Measurements from ENCODE around the gene DDC. TPM values are rescaled to one million over a fixed set of nuclear protein-coding genes. Genes with fewer than 3 reads are reported as not detected.

DDC gene
- total and polyA plus RNA-seq, 7 donors: 0.10 to 1.7 (median 0.59) TPM

- Histone ChIP-seq H3K27ac (no peak overlapping the region), H3K36me3 (ENCODE audit: insufficient read depth in 1 of 2, low read depth in 1 of 2) (no peaks in the 10 kb centered on the region), H3K4me1 (peaks cover 10% of the 10 kb centered on the region), H3K27me3 (ENCODE audit: insufficient read depth in 3 of 3, low read length in 2 of 3) (no peaks in the 10 kb centered on the region), H3K4me3 (no peak overlapping the region), H3K9me3 (no peaks in the 10 kb centered on the region)
- no peak for TF ChIP-seq CTCF (IDR thresholded peaks at IDR 0.05)
- intact Hi-C loops (cut with DNase I): no loop called here
- DNase-seq (no peak), ATAC-seq (no peak)
- 78 to 82% (median 80%) methylated on average over 3 of the region's 3 CpGs for WGBS, 3 donors
These were observed 31.3 kb downstream of the DDC start for GRCh38 chr7:50533866-50534265.

- Histone ChIP-seq H3K36me3 (ENCODE audit: insufficient read depth in 1 of 2, low read depth in 1 of 2) (no peaks in the 10 kb centered on the region), H3K9me3 (no peaks in the 10 kb centered on the region), H3K4me1 (peaks cover 10% of the 10 kb centered on the region), H3K4me3 (no peak overlapping the region), H3K27ac (no peak overlapping the region), H3K27me3 (ENCODE audit: insufficient read depth in 3 of 3, low read length in 2 of 3) (no peaks in the 10 kb centered on the region)
- intact Hi-C loops (cut with DNase I): no loop called here
- no peak for TF ChIP-seq CTCF (IDR thresholded peaks at IDR 0.05)
- ATAC-seq (no peak), DNase-seq (no peak)
- WGBS, 3 donors: 58 to 68% (median 59%) methylated on average over 7 of the region's 7 CpGs
These were observed 33.3 kb downstream of the DDC start for GRCh38 chr7:50531928-50532327.

GRCh38 chr7:50531401-50531911 lies 33.7 kb downstream of the DDC start:
- 56 to 63% (median 58%) methylated on average over 12 of the region's 12 CpGs for WGBS, 3 donors
- Histone ChIP-seq H3K4me3 (no peak overlapping the region), H3K9me3 (no peaks in the 10 kb centered on the region), H3K36me3 (ENCODE audit: insufficient read depth in 1 of 2, low read depth in 1 of 2) (no peaks in the 10 kb centered on the region), H3K4me1 (peaks cover 10% of the 10 kb centered on the region), H3K27ac (no peak overlapping the region), H3K27me3 (ENCODE audit: insufficient read depth in 3 of 3, low read length in 2 of 3) (no peaks in the 10 kb centered on the region)
- ATAC-seq (no peak), DNase-seq (no peak)
- no peak for TF ChIP-seq CTCF (IDR thresholded peaks at IDR 0.05)
- intact Hi-C loops (cut with DNase I): no loop called here

DNA sequence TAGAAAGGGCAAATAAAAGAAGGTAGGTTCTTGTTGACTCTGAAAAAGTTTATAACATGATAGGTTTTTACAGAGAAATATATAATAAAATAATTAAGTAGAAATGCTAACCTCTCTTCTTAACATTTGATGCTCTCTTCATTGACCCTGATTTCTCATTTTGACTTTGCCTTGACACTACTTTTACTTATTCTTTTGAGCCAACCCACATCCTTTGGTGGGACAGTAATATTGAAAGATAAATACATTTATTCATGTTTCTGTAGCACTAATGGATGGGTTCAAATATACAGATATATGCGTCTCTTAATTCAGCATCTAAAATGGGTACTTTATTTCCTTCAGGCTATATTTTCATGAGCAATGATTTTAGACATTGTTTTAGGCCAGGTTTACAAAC lies 34.4 kb downstream of the DDC start:
- intact Hi-C loops (cut with DNase I): no loop called here
- Histone ChIP-seq H3K27ac (no peak overlapping the region), H3K27me3 (ENCODE audit: insufficient read depth in 3 of 3, low read length in 2 of 3) (no peaks in the 10 kb centered on the region), H3K36me3 (ENCODE audit: insufficient read depth in 1 of 2, low read depth in 1 of 2) (no peaks in the 10 kb centered on the region), H3K9me3 (no peaks in the 10 kb centered on the region), H3K4me3 (no peak overlapping the region), H3K4me1 (peaks cover 10% of the 10 kb centered on the region)
- 97 to 100% (median 97%) methylated on average over 1 of the region's 1 CpG for WGBS, 3 donors
- no peak for DNase-seq
- ATAC-seq: no peak
- no peak for TF ChIP-seq CTCF (IDR thresholded peaks at IDR 0.05)
